GM12891 (cell line): Measurements from ENCODE around the gene PNPLA6.
A peak's percentile ranks its signal among the peaks of the same experiment; 100 is the strongest.

Experiments
- POLR2A ChIP-seq: IDR thresholded peaks from 2 replicates; pipeline ENCODE4 v1.6.1; 2011; ENCODE audit warnings: low read depth, low read length, control low read depth
- POLR2AphosphoS5 ChIP-seq: IDR thresholded peaks from 2 replicates; pipeline ENCODE4 v1.6.1; 2011; ENCODE audit warnings: low read depth, low read length, control low read depth
- TAF1 ChIP-seq: IDR thresholded peaks from 2 replicates; pipeline ENCODE4 v1.6.1; 2011; ENCODE audit warnings: low read depth, low read length, control low read depth

DNA sequence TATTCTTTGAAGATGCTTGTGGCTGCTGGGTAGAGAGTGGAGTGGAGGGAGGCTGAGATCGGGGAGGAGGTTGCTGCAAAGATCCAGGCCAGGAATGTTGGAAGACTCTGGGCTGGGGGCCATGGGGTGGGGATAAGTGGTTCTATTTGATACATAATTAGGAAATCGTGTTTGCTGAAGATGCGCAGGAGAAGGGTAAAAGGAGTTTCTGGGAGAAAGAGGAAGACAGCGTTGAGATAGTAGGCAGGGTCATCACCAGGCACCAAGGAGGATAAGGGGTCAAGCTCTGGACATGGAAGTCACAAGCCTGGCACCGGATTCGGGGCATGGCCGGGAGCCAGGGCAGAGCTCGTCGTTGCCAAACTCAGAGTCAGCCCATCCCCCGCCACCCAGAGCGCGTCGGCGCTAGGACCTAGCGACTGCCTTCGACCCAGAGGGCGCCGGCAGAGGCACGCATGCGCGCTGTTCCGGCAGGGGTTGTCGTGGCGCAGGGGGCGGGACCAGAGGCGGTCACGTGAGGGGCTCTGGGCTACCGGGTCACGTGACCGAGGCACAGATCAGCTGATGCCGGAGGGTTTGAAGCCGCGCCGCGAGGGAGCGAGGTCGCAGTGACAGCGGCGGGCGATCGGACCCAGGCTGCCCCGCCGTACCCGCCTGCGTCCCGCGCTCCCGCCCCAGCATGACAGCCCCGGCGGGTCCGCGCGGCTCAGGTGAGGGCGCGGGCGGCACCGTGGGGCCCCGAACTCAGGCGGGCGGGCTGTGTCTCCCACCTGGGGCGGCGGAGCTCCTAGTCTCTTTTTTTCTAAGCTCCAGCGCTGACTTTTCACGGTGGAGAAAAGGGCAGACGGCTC lies 13.2 kb upstream of the PNPLA6 start, which contains the start of gene MCOLN1:
- 0 out of 2 replicates have a peak, but pooled peaks have one; percentile 22 for TF ChIP-seq POLR2AphosphoS5
- TF ChIP-seq POLR2A: 0 out of 2 replicates have a peak, but pooled peaks have one; percentile 30
- TF ChIP-seq TAF1: peak; percentile 78
